ENCODE measurements around the gene UBE3D. TPM values are rescaled to one million over a fixed set of nuclear protein-coding genes. Genes with fewer than 3 reads are reported as not detected.

Gene UBE3D
- total and polyA plus RNA-seq, 2 of the 4 experiments (the other 2 are of a cell fraction), result 3.2 to 6.3 TPM

DNA sequence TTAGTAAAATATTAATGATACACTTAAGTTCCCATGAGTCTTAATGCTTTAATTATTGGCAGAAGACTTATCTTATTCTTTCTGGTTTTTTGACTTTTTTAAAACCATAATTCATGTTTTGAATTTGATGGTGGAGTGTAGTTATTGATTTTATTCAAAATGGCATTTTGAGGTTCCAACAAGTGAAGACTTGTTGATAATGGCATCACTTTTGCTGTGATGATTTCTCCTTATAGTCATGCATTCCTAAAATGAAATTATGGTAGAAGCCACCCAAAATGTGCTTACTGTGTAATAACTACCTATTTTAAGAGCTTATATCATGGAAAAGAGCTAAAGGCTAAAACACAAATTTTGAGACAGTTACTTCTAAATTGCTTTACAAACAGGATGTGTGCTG lies 4.0 kb upstream of the UBE3D start:
- Histone ChIP-seq H3K4me3 (ENCODE audit: insufficient read depth, low read depth, low read length) (no peak overlapping the region), H2AK5ac (ENCODE audit: low read depth, low read length) (no peak overlapping the region), H2AK9ac (replicated peaks; ENCODE audit: low read depth, low read length, poor library complexity) (no peak overlapping the region), H2BK5ac (ENCODE audit: low read depth, low read length, poor library complexity, severe bottlenecking) (no peak overlapping the region), H3K4me1 (ENCODE audit: control insufficient read depth, insufficient read depth, low read length) (no peaks in the 10 kb centered on the region), H2BK15ac (ENCODE audit: low read depth, low read length) (no peak overlapping the region), H3K27me3 (ENCODE audit: control insufficient read depth, insufficient read depth, low read length) (no peaks in the 10 kb centered on the region), H3K9me1 (ENCODE audit: insufficient read depth, low read length) (no peaks in the 10 kb centered on the region), H3K36me3 (ENCODE audit: control insufficient read depth, insufficient read depth, low read length) (no peaks in the 10 kb centered on the region), H3K23ac (ENCODE audit: low read depth, low read length) (no peak overlapping the region), H3K56ac (ENCODE audit: extremely low read depth, insufficient read depth, low read length) (no peak overlapping the region), H4K20me1 (ENCODE audit: insufficient read depth, low read length) (no peaks in the 10 kb centered on the region), H3K79me1 (ENCODE audit: low read depth in 1 of 2, low read length in 2 of 2) (peaks cover 22 to 34% of the 10 kb centered on the region in 2 experiments; a peak in 3 of 4 replicates), H3K9me3 (ENCODE audit: control insufficient read depth, insufficient read depth, low read length) (no peaks in the 10 kb centered on the region), H3K9ac (ENCODE audit: low read depth, low read length) (no peak overlapping the region), H3K4ac (ENCODE audit: low read depth, low read length) (no peak overlapping the region), H3K14ac (replicated peaks; ENCODE audit: low read depth, low read length) (no peak overlapping the region), H3K27ac (ENCODE audit: insufficient read depth, low read length) (no peak overlapping the region), H4K5ac (ENCODE audit: low read depth, low read length) (no peak overlapping the region), H2BK120ac (ENCODE audit: low read depth, low read length) (no peak overlapping the region), H3K18ac (ENCODE audit: low read depth, low read length) (no peak overlapping the region), H4K91ac (ENCODE audit: insufficient read depth, low read depth, low read length) (no peak overlapping the region), H2AFZ (replicated peaks; ENCODE audit: low read length, poor library complexity) (no peak overlapping the region), H2BK20ac (ENCODE audit: low read depth, low read length) (no peak overlapping the region), H4K8ac (ENCODE audit: low read depth in 2 of 2, low read length in 2 of 2) (no peak overlapping the region), H3K4me2 (ENCODE audit: low read depth, low read length) (no peak overlapping the region)
- in situ Hi-C loops (cut with MboI; ENCODE audit: low sequenced_read_pairs), result loop anchor here (5.0 to 25.0 kb wide), 3 partner anchors 128 to 707 kb away; partner anchors contain the start of gene TPBG
- intact Hi-C loops (cut with micrococcal nuclease), result loop anchor here (5.0 kb wide), 1 partner anchor 788 kb away; the partner anchor contains the start of gene CYB5R4
- CTCF ChIA-PET, result interaction anchor here (0.5 kb wide), 1 partner anchor 447 kb away, joined by 4 read pairs; no protein-coding TSS in a partner anchor
- POLR2A ChIA-PET (ENCODE audit: unreplicated experiment), result no interaction called here
- BruUV-seq (replicated peaks), result no TSS peak
- ATAC-seq (ENCODE audit: low read depth) (no peak), DNase-seq (no peak)
- TF ChIP-seq RAD21 (IDR thresholded peaks at IDR 0.05; ENCODE audit: low read length), result no peak
- TF ChIP-seq MXI1 (IDR thresholded peaks at IDR 0.05; ENCODE audit: borderline replicate concordance, low read depth, low read length), result no peak
- TF ChIP-seq, protein P1, sequence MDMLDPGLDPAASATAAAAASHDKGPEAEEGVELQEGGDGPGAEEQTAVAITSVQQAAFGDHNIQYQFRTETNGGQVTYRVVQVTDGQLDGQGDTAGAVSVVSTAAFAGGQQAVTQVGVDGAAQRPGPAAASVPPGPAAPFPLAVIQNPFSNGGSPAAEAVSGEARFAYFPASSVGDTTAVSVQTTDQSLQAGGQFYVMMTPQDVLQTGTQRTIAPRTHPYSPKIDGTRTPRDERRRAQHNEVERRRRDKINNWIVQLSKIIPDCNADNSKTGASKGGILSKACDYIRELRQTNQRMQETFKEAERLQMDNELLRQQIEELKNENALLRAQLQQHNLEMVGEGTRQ (IDR thresholded peaks at IDR 0.05; ENCODE audit: low read depth, low read length), result no peak
- TF ChIP-seq, protein P2, sequence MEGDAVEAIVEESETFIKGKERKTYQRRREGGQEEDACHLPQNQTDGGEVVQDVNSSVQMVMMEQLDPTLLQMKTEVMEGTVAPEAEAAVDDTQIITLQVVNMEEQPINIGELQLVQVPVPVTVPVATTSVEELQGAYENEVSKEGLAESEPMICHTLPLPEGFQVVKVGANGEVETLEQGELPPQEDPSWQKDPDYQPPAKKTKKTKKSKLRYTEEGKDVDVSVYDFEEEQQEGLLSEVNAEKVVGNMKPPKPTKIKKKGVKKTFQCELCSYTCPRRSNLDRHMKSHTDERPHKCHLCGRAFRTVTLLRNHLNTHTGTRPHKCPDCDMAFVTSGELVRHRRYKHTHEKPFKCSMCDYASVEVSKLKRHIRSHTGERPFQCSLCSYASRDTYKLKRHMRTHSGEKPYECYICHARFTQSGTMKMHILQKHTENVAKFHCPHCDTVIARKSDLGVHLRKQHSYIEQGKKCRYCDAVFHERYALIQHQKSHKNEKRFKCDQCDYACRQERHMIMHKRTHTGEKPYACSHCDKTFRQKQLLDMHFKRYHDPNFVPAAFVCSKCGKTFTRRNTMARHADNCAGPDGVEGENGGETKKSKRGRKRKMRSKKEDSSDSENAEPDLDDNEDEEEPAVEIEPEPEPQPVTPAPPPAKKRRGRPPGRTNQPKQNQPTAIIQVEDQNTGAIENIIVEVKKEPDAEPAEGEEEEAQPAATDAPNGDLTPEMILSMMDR (conservative IDR thresholded peaks at IDR 0.05; ENCODE audit: low read depth, low read length), result no peak
- no peak for TF ChIP-seq CEBPB (IDR thresholded peaks at IDR 0.05; ENCODE audit: low read depth, low read length)
- TF ChIP-seq, protein P3, sequence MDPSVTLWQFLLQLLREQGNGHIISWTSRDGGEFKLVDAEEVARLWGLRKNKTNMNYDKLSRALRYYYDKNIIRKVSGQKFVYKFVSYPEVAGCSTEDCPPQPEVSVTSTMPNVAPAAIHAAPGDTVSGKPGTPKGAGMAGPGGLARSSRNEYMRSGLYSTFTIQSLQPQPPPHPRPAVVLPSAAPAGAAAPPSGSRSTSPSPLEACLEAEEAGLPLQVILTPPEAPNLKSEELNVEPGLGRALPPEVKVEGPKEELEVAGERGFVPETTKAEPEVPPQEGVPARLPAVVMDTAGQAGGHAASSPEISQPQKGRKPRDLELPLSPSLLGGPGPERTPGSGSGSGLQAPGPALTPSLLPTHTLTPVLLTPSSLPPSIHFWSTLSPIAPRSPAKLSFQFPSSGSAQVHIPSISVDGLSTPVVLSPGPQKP (IDR thresholded peaks at IDR 0.05; ENCODE audit: borderline replicate concordance, low read depth, low read length), result no peak
- TF ChIP-seq RFX5 (IDR thresholded peaks at IDR 0.05; ENCODE audit: low read depth, low read length), result no peak
- TF ChIP-seq MAZ (IDR thresholded peaks at IDR 0.05; ENCODE audit: borderline replicate concordance, low read depth, low read length), result no peak
- TF ChIP-seq BHLHE40 (IDR thresholded peaks at IDR 0.05; ENCODE audit: low read depth, low read length), result no peak
- dilution Hi-C loops (cut with HindIII; ENCODE audit: low sequenced_read_pairs, unreplicated experiment), result loop anchor here (25.0 kb wide), 1 partner anchor 443 kb away; the partner anchor contains the start of gene PRSS35

Data from IMR-90 (cell line).